Measurements from ENCODE around the gene EPSTI1.
A peak's percentile ranks its signal among the peaks of the same experiment; 100 is the strongest.

The EPSTI1 gene

DNA sequence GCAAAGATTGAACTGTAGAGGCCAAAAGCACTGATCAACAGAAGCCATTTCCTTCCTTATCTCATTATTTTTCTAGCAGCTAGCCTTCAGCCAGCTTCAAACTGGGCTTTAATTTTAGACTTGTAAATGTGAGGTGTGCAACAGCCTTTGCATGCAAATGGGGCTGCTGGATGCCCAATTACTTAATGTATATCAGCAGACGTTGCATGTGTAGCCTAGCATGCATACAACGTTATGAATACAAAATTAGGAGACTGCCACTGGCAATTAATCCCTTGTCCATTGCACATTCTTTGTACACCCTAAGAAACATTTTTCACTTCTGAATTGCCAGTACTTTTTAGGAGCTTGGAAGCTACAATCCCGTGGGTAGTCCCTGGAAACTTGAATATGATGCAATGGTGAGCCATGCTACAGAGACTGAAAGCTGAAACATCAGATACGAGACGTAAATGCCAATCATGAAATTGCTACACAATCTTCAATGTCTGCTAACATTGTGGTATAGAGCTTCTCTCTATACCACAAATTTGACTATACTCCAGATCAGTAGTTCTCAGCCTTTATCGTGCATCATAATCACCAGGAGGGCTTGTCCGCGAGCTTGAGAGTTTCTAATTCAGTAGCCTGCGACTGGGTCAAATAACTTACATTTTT lies 20.2 kb downstream of the EPSTI1 start (continued):
- TF ChIP-seq TOX (CRISPR knock-in tag; IDR thresholded peaks at IDR 0.05; ENCODE audit: borderline replicate concordance) (no peak), ZNF565 (CRISPR knock-in tag; conservative IDR thresholded peaks at IDR 0.05; ENCODE audit: low read depth) (no peak)

- TF ChIP-seq, protein P1, sequence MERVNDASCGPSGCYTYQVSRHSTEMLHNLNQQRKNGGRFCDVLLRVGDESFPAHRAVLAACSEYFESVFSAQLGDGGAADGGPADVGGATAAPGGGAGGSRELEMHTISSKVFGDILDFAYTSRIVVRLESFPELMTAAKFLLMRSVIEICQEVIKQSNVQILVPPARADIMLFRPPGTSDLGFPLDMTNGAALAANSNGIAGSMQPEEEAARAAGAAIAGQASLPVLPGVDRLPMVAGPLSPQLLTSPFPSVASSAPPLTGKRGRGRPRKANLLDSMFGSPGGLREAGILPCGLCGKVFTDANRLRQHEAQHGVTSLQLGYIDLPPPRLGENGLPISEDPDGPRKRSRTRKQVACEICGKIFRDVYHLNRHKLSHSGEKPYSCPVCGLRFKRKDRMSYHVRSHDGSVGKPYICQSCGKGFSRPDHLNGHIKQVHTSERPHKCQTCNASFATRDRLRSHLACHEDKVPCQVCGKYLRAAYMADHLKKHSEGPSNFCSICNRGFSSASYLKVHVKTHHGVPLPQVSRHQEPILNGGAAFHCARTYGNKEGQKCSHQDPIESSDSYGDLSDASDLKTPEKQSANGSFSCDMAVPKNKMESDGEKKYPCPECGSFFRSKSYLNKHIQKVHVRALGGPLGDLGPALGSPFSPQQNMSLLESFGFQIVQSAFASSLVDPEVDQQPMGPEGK (CRISPR knock-in tag; IDR thresholded peaks at IDR 0.05; ENCODE audit: borderline replicate concordance): no peak
- TF ChIP-seq OSR1 (CRISPR knock-in tag; IDR thresholded peaks at IDR 0.05) (no peak), PPARA (CRISPR knock-in tag; IDR thresholded peaks at IDR 0.05; ENCODE audit: borderline replicate concordance) (no peak), ISL1 (CRISPR knock-in tag; IDR thresholded peaks at IDR 0.05) (no peak), TOX (CRISPR knock-in tag; IDR thresholded peaks at IDR 0.05; ENCODE audit: borderline replicate concordance) (no peak), RARB (CRISPR knock-in tag; IDR thresholded peaks at IDR 0.05) (no peak), ZFP30 (CRISPR knock-in tag; IDR thresholded peaks at IDR 0.05) (no peak), ZC3H10 (CRISPR knock-in tag; IDR thresholded peaks at IDR 0.05) (no peak), ZNF70 (CRISPR knock-in tag; IDR thresholded peaks at IDR 0.05) (no peak), ESRRG (CRISPR knock-in tag; IDR thresholded peaks at IDR 0.05) (no peak)
- ATAC-seq: peak; percentile 90
Measured at GRCh38 chr13:42970824-42971690, 21.0 kb downstream of the EPSTI1 start.

DNA sequence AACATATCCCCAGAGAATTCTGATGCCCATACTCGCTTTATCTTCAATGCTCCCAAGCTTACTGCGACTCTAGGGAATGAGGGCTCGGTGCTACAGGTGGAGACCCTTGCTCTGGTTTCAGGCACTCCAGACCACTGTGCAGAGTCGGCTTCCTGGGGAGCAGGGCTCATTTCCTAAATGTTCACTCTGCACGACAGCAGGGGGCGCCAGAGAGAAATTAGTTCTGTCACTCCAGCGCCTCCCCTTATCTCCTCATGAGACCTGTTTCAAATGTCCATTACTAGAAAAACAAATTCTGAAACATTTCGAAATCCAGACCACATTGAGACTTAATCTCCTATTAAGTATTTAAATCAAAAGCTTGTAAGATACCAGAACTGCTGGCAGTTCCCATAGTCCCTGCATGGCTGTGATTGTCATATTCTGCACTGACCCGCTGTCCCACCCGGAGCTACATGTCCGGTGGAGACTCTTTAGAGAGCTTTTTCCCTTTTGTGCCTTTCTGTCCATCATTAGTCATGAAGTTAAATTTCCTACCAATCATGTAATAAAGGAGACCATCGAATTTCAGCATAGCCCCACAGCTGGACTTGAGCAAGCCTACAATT lies 22.4 kb downstream of the EPSTI1 start:
- peak; percentile 97 for ATAC-seq
- TF ChIP-seq ISL1 (CRISPR knock-in tag; IDR thresholded peaks at IDR 0.05) (peak; percentile 42), ZFP30 (CRISPR knock-in tag; IDR thresholded peaks at IDR 0.05) (no peak)

GRCh38 chr13:42968906-42969305 lies 23.1 kb downstream of the EPSTI1 start:
- ATAC-seq: no peak
- TF ChIP-seq, protein P2, sequence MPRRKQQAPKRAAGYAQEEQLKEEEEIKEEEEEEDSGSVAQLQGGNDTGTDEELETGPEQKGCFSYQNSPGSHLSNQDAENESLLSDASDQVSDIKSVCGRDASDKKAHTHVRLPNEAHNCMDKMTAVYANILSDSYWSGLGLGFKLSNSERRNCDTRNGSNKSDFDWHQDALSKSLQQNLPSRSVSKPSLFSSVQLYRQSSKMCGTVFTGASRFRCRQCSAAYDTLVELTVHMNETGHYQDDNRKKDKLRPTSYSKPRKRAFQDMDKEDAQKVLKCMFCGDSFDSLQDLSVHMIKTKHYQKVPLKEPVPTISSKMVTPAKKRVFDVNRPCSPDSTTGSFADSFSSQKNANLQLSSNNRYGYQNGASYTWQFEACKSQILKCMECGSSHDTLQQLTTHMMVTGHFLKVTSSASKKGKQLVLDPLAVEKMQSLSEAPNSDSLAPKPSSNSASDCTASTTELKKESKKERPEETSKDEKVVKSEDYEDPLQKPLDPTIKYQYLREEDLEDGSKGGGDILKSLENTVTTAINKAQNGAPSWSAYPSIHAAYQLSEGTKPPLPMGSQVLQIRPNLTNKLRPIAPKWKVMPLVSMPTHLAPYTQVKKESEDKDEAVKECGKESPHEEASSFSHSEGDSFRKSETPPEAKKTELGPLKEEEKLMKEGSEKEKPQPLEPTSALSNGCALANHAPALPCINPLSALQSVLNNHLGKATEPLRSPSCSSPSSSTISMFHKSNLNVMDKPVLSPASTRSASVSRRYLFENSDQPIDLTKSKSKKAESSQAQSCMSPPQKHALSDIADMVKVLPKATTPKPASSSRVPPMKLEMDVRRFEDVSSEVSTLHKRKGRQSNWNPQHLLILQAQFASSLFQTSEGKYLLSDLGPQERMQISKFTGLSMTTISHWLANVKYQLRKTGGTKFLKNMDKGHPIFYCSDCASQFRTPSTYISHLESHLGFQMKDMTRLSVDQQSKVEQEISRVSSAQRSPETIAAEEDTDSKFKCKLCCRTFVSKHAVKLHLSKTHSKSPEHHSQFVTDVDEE (CRISPR knock-in tag; IDR thresholded peaks at IDR 0.05): no peak
- TF ChIP-seq TCF4 (CRISPR knock-in tag; IDR thresholded peaks at IDR 0.05; ENCODE audit: borderline replicate concordance) (no peak), ZNF8 (CRISPR knock-in tag; IDR thresholded peaks at IDR 0.05) (no peak), ZNF565 (CRISPR knock-in tag; conservative IDR thresholded peaks at IDR 0.05; ENCODE audit: low read depth) (no peak), ESRRG (CRISPR knock-in tag; IDR thresholded peaks at IDR 0.05) (no peak), ISL1 (CRISPR knock-in tag; IDR thresholded peaks at IDR 0.05) (no peak), ZNF70 (CRISPR knock-in tag; IDR thresholded peaks at IDR 0.05) (no peak), RARB (CRISPR knock-in tag; IDR thresholded peaks at IDR 0.05) (no peak), TOX (CRISPR knock-in tag; IDR thresholded peaks at IDR 0.05; ENCODE audit: borderline replicate concordance) (no peak), PPARA (CRISPR knock-in tag; IDR thresholded peaks at IDR 0.05; ENCODE audit: borderline replicate concordance) (no peak), CREB5 (CRISPR knock-in tag; IDR thresholded peaks at IDR 0.05; ENCODE audit: low read depth) (no peak), ZC3H10 (CRISPR knock-in tag; IDR thresholded peaks at IDR 0.05) (no peak), BACH2 (CRISPR knock-in tag; IDR thresholded peaks at IDR 0.05; ENCODE audit: borderline replicate concordance) (no peak), GLIS3 (CRISPR knock-in tag; IDR thresholded peaks at IDR 0.05) (no peak), CSDC2 (CRISPR knock-in tag; IDR thresholded peaks at IDR 0.05) (no peak), ARNTL (CRISPR knock-in tag; IDR thresholded peaks at IDR 0.05; ENCODE audit: borderline replicate concordance, low read depth) (no peak), ZFP30 (CRISPR knock-in tag; IDR thresholded peaks at IDR 0.05) (no peak)
- TF ChIP-seq, protein P1 (CRISPR knock-in tag; IDR thresholded peaks at IDR 0.05; ENCODE audit: borderline replicate concordance): no peak
- TF ChIP-seq, protein P3, sequence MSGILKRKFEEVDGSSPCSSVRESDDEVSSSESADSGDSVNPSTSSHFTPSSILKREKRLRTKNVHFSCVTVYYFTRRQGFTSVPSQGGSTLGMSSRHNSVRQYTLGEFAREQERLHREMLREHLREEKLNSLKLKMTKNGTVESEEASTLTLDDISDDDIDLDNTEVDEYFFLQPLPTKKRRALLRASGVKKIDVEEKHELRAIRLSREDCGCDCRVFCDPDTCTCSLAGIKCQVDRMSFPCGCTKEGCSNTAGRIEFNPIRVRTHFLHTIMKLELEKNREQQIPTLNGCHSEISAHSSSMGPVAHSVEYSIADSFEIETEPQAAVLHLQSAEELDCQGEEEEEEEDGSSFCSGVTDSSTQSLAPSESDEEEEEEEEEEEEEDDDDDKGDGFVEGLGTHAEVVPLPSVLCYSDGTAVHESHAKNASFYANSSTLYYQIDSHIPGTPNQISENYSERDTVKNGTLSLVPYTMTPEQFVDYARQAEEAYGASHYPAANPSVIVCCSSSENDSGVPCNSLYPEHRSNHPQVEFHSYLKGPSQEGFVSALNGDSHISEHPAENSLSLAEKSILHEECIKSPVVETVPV (CRISPR knock-in tag; IDR thresholded peaks at IDR 0.05): no peak
- TF ChIP-seq, protein P4, sequence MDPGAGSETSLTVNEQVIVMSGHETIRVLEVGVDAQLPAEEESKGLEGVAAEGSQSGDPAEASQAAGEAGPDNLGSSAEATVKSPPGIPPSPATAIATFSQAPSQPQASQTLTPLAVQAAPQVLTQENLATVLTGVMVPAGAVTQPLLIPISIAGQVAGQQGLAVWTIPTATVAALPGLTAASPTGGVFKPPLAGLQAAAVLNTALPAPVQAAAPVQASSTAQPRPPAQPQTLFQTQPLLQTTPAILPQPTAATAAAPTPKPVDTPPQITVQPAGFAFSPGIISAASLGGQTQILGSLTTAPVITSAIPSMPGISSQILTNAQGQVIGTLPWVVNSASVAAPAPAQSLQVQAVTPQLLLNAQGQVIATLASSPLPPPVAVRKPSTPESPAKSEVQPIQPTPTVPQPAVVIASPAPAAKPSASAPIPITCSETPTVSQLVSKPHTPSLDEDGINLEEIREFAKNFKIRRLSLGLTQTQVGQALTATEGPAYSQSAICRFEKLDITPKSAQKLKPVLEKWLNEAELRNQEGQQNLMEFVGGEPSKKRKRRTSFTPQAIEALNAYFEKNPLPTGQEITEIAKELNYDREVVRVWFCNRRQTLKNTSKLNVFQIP (CRISPR knock-in tag; IDR thresholded peaks at IDR 0.05; ENCODE audit: borderline replicate concordance, low read depth): no peak

Measured in SK-N-SH treated with all-trans-retinoic acid at 6 μM for 48 hours (cell line).